Thymus (tissue), 11 donors: Measurements from ENCODE around the gene MPP2. TPM values are rescaled to one million over a fixed set of nuclear protein-coding genes. Genes with fewer than 3 reads are reported as not detected.

Source experiments
- DNase-seq, 9 donors: peaks; one replicate each; pipeline ENCODE4 v3.0.0-alpha.2; 2013; ENCODE audit warnings: low spot score in 9 of 9, low read depth in 6 of 9, missing footprints in 1 of 9
- H3K27ac ChIP-seq, 2 donors: one replicate each; pipeline ENCODE4 v1.5.1; 2013; ENCODE audit warnings: control low read depth in 1 of 2, low read depth in 1 of 2, low read length in 1 of 2, mild to moderate bottlenecking in 1 of 2, moderate library complexity in 1 of 2
- H3K27me3 ChIP-seq, 2 donors: one replicate each; pipeline ENCODE4 v1.5.1; 2013; ENCODE audit warnings: low read length in 1 of 2; ENCODE audit not compliant: control insufficient read depth in 2 of 2, insufficient read depth in 1 of 2
- H3K36me3 ChIP-seq, 2 donors: one replicate each; pipeline ENCODE4 v1.5.1; 2013; ENCODE audit warnings: low read length in 1 of 2, mild to moderate bottlenecking in 1 of 2, moderate library complexity in 1 of 2; ENCODE audit not compliant: control insufficient read depth in 2 of 2, insufficient read depth in 2 of 2
- H3K4me1 ChIP-seq, 2 donors: one replicate each; pipeline ENCODE4 v1.5.1; 2013; ENCODE audit warnings: low read length in 2 of 2; ENCODE audit not compliant: control insufficient read depth in 2 of 2, insufficient read depth in 2 of 2
- H3K4me3 ChIP-seq, 2 donors: one replicate each; pipeline ENCODE4 v1.5.1; 2013; ENCODE audit warnings: low read length in 2 of 2, control low read depth in 1 of 2, mild to moderate bottlenecking in 1 of 2
- H3K9me3 ChIP-seq, 2 donors: one replicate each; pipeline ENCODE4 v1.5.1; 2013; ENCODE audit warnings: low read length in 1 of 2, mild to moderate bottlenecking in 1 of 2; ENCODE audit not compliant: control insufficient read depth in 2 of 2, insufficient read depth in 1 of 2
- WGBS: extraction: QIAGEN DNeasy Blood & Tissue Kit; methylation state at CpG from one replicate; pipeline ENCODE4 v1.1.7; 2013; 5-methylcytosine and 5-hydroxymethylcytosine counted together
- polyA plus RNA-seq: library from polyadenylated mRNA; stranded (reverse); fragments of 200-250 nt; gene quantifications from one replicate; pipeline ENCODE4 v1.2.3, GENCODE V29; 2013
- total RNA-seq: library from RNA; stranded (reverse); fragments of 120-200 nt; gene quantifications from one replicate; pipeline ENCODE4 v1.2.4, GENCODE V29; 2013
- donor health status: healthy.

MPP2 gene
- total and polyA plus RNA-seq, 2 donors, result 0.52 to 0.87 TPM

GRCh38 chr17:43881758-43882505 lies 25.4 kb downstream of the MPP2 start:
- Histone ChIP-seq H3K36me3 (no peaks in the 10 kb centered on the region), H3K4me1 (no peaks in the 10 kb centered on the region), H3K27ac (no peak overlapping the region), H3K27me3 (peaks cover 0 to 4% of the 10 kb centered on the region in 2 donors), H3K9me3 (peaks cover 0 to 4% of the 10 kb centered on the region in 2 donors), H3K4me3 (no peak overlapping the region)
- 98% methylated on average over 27 of the region's 27 CpGs for WGBS
- no peak for DNase-seq

DNA sequence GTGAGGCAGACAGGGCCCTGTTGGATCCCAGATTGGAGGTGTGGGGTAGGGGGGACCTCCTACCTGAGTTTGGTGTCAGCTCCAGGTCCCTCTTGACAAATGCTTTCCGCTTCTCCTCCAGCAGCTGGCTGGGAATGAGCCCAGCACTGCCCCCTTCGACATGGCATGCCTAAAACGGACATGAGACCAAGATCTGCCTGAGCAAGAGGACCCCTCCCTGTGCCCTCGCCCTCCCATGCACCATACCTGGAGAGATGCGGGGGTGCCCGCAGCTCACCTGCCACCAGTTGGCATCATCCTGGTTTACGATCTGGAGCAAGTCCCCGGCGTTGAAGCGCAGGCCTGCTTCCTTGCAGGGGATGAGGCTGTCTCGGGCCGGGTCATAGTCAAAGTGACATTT lies 26.2 kb downstream of the MPP2 start:
- 96% methylated on average over 12 of the region's 12 CpGs for WGBS
- no peaks in the 10 kb centered on the region for H3K4me1 ChIP-seq
- peaks cover 0 to 7% of the 10 kb centered on the region in 2 donors for H3K27me3 ChIP-seq
- H3K36me3 ChIP-seq, result no peaks in the 10 kb centered on the region
- peaks cover 0 to 4% of the 10 kb centered on the region in 2 donors for H3K9me3 ChIP-seq
- DNase-seq, result no peak
- H3K27ac ChIP-seq, result no peak overlapping the region
- no peak overlapping the region for H3K4me3 ChIP-seq

GRCh38 chr17:43880420-43880991 lies 26.8 kb downstream of the MPP2 start:
- DNase-seq, result peak in 1 of 9 donors; percentile 10
- Histone ChIP-seq H3K4me1 (no peaks in the 10 kb centered on the region), H3K4me3 (no peak overlapping the region), H3K27me3 (peaks cover 0 to 7% of the 10 kb centered on the region in 2 donors), H3K36me3 (no peaks in the 10 kb centered on the region), H3K27ac (no peak overlapping the region), H3K9me3 (peaks cover 0 to 4% of the 10 kb centered on the region in 2 donors)
- WGBS, result 86% methylated on average over 20 of the region's 20 CpGs

- no peak for DNase-seq
- no peaks in the 10 kb centered on the region for H3K36me3 ChIP-seq
- 93% methylated on average over 20 of the region's 20 CpGs for WGBS
These were observed 27.5 kb downstream of the MPP2 start for GRCh38 chr17:43879723-43880419.

DNA sequence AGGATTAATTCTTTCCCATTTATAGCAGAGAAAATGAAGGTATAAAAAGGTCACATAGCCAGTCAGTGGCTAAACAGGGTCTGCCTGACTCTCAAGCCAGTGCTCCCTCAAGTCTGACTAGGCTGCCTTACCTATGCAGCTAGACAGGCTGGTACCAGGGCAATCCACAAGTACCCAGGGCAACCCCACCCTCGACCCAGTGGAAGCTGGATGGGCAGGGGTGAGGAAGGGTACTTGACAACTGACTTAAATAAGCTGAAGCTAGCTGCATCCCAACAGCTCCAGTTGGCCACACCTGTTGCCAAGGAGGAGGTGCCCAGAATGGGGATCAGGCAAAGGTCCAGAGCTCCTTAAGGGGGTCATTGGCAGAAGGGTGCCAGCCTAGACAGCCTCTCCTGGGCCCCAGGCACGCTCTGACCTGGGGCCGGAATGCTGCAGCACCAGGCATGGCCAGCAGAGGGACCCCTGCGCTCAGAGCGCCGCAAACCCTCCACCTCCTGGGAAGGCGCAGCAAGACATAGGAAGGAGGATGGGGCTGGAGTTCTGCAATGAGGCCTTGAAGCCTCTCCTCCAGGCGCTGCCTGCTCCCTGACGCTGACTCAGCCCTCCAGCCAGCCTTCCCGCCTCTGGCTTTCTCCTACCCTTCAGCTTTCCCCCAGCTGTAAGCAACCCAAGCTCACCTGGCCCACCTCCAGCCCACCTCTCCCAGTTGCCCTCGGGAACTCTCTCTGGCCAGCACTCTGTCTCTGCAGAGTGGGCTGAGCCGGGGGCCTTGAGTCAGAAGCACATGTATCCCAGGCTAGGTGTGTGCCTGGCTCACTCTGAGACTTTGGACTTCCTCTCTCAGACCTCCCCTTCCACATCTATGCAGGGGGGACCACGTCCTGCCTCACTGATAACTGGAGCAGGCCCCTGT lies 28.8 kb downstream of the MPP2 start:
- Histone ChIP-seq H3K4me3 (no peak overlapping the region), H3K27ac (no peak overlapping the region), H3K27me3 (peaks cover 0 to 7% of the 10 kb centered on the region in 2 donors), H3K4me1 (no peaks in the 10 kb centered on the region), H3K9me3 (peaks cover 0 to 4% of the 10 kb centered on the region in 2 donors), H3K36me3 (no peaks in the 10 kb centered on the region)
- 27% methylated on average over 13 of the region's 13 CpGs for WGBS
- peak in 7 of 9 donors; percentile 22 to 68 (median 38) for DNase-seq

More at GRCh38 chr17:43879723-43880419, 27.5 kb downstream of the MPP2 start:
- peaks cover 0 to 7% of the 10 kb centered on the region in 2 donors for H3K27me3 ChIP-seq
- H3K4me1 ChIP-seq, result no peaks in the 10 kb centered on the region
- H3K9me3 ChIP-seq, result peaks cover 0 to 4% of the 10 kb centered on the region in 2 donors
- H3K4me3 ChIP-seq, result no peak overlapping the region
- no peak overlapping the region for H3K27ac ChIP-seq

DNA sequence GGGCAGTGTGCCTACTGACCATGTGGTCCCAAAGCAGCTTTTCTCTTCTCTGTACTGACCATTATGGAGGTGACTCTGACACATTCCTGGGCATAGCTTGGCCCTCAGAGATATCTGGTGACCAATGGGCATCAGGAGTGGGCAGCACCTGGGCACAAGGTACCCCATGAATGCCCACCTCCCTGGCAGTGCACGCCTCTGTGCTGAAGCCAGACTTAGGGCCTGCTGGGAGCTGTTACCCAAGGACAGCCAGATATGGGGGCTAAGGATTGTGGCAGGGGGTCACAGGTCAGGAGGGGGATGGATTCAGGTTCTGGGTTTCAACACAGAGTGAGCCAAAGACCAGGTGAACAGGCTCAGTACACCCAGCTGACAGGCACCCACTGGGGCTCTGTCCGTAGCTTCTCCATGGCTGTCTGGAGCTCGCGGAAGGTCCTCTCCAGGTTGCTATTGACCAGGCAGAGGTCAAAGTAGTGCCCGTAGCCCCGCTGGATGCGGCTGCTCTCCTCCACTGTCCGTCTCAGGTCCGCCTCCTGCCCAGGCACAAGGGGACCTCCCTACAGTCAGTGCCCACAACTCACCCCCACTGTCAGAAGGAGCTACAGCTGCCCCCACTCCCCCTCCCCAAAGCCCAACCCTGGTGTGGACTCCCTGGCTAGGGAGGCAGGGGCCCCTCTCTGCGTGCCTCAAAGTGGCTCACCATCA lies 29.7 kb downstream of the MPP2 start:
- Histone ChIP-seq H3K27me3 (peaks cover 0 to 7% of the 10 kb centered on the region in 2 donors), H3K27ac (no peak overlapping the region), H3K4me3 (no peak overlapping the region), H3K36me3 (no peaks in the 10 kb centered on the region), H3K9me3 (peaks cover 0 to 4% of the 10 kb centered on the region in 2 donors), H3K4me1 (no peaks in the 10 kb centered on the region)
- WGBS, result 97% methylated on average over 10 of the region's 10 CpGs
- DNase-seq, result no peak

GRCh38 chr17:43877031-43877430 lies 30.3 kb downstream of the MPP2 start:
- H3K36me3 ChIP-seq, result no peaks in the 10 kb centered on the region
- peaks cover 0 to 4% of the 10 kb centered on the region in 2 donors for H3K9me3 ChIP-seq
- no peaks in the 10 kb centered on the region for H3K4me1 ChIP-seq
- peaks cover 0 to 7% of the 10 kb centered on the region in 2 donors for H3K27me3 ChIP-seq
- no peak overlapping the region for H3K27ac ChIP-seq
- no peak overlapping the region for H3K4me3 ChIP-seq
- 96% methylated on average over 7 of the region's 7 CpGs for WGBS
- no peak for DNase-seq

- no peak for DNase-seq
These were observed 31.7 kb downstream of the MPP2 start for GRCh38 chr17:43875476-43876147.

More at GRCh38 chr17:43875476-43876147, 31.7 kb downstream of the MPP2 start:
- no peaks in the 10 kb centered on the region for H3K36me3 ChIP-seq
- no peak overlapping the region for H3K4me3 ChIP-seq
- WGBS, result 88% methylated on average over 3 of the region's 3 CpGs
- no peak overlapping the region for H3K27ac ChIP-seq
- peaks cover 0 to 7% of the 10 kb centered on the region in 2 donors for H3K27me3 ChIP-seq
- peaks cover 0 to 2% of the 10 kb centered on the region in 2 donors for H3K9me3 ChIP-seq
- H3K4me1 ChIP-seq, result no peaks in the 10 kb centered on the region
